Renal cortical epithelial cell (primary cell): ENCODE results near the gene MECP2. TPM values are rescaled to one million over a fixed set of nuclear protein-coding genes. Genes with fewer than 3 reads are reported as not detected.
A peak's percentile ranks its signal among the peaks of the same experiment; 100 is the strongest.

Experiments
- DNase-seq: peaks from one replicate; pipeline ENCODE4 v3.0.0-alpha.2; 2011; ENCODE audit warnings: low read depth
- total RNA-seq: library from RNA; depleted of rRNA; stranded (reverse); fragments of >200 nt; gene quantifications from 2 replicates; pipeline ENCODE4 v1.2.3, GENCODE V29; 2014

Gene MECP2
- total RNA-seq, 1 donor from 2014 or later: 32.1 TPM

GRCh38 chrX:154115750-154116149, 18.2 kb upstream of the MECP2 start:
- no peak for DNase-seq

DNA sequence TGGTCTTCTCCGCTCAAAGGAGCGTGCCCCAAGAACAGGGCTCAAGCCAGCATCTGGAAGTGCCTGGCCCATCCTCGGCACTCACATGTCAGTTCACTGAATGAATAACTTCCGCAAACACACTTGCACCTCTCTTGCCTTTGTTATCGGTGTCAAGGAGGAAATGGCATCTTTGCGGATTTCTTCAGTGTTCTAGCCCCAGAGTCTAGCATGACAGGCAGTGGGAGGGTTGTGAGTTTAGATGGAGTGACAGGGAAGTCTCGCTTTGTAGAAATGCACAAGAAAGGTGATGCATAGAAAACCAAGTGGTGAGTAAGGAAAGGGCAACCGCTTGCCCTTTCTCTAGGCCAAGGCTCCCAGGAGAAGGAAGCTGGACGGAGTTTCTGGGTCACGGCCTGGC, 17.6 kb upstream of the MECP2 start:
- DNase-seq: no peak

GRCh38 chrX:154114652-154115051, 17.1 kb upstream of the MECP2 start:
- DNase-seq: no peak

GRCh38 chrX:154113729-154114128, 16.2 kb upstream of the MECP2 start:
- DNase-seq: peak; percentile 7

DNA sequence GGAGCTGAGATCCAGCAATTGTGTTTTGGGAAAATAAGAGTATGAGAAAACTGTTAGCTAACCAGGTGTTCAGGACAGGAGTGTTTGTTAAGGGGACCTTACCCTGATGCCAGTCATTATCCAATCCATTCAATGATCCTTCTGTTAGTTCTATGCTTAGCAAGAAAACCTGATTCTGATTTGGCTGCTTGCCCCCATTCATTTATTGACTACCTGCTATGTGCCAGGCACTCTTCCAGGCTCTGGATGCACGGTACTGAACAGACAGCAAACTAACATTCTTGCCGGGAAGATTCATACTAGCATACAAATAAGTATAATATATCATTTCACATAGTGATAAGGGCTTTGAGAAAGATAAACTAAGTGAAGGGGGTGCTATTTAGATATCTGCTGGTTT, 1.0 kb upstream of the MECP2 start:
- no peak for DNase-seq

DNA sequence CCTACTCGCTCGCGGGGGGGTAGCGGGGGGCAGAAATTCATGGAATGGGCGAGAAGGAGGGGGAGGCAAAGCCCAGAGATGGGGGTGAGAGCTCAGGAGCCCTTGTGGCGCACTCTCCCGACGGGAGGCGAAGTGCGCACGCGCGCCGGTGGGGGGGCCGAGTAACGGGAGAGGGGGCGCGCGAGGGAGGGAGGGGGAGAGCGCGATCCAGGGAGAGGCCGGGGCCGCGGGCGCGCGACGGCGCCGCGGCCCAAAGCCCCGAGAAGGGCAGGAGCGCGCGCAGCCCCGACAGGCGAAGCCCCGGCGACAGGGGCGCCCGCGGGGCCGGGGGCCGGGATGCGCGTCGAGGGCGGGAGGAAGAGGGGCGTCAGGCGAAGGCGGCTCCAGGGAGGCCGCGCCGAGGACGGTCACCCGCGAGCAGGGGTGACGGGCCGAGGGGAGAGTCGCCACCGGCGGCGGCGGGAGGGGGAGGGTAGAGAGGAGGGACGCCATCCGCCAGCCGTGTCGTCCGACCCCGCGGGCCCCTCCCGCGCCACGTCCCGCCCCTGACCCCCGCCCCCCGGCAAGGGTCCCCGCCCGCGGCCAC, 421 bp downstream of the MECP2 start:
- peak; percentile 6 for DNase-seq

GRCh38 chrX:154096140-154097002, 1.1 kb downstream of the MECP2 start:
- peak; percentile 2 for DNase-seq

GRCh38 chrX:154094833-154095232, 2.7 kb downstream of the MECP2 start:
- no peak for DNase-seq

DNA sequence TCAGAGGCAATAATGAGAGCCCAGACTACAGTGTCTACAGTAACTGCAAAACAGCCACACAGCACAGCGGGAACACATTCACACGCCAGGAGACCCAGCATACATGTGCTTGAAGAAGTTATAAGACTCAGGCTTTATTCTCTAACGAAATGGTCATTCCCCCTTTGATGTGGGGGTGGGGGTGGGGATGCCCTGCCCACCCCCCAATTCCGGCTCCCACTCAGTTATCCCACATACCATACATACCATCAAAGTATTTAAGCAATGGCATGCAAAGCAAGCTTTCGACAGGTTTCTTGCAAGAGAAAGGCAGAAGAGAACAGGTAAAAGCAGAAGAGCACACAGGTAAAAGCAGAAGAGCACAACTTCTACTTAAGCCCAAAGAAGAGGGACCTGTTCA, 3.6 kb downstream of the MECP2 start:
- no peak for DNase-seq

DNA sequence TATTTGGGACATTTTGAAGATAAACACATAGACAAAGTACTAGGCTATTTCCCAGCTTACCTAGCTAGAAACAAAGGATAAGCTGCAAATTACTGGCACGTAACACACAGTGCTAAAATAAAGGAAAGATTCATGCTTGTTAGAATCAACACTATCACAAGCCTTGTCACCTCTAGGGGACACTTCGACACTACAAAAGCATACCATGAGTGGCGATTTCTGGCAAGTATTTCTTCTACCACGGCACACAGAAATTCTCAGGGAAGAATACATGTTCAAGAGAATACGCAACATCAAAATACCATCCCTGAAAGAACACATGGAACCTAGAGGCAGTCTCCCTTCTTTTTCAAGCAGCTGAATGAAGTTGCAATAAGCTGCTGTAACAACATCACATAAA, 5.1 kb downstream of the MECP2 start:
- DNase-seq: no peak

DNA sequence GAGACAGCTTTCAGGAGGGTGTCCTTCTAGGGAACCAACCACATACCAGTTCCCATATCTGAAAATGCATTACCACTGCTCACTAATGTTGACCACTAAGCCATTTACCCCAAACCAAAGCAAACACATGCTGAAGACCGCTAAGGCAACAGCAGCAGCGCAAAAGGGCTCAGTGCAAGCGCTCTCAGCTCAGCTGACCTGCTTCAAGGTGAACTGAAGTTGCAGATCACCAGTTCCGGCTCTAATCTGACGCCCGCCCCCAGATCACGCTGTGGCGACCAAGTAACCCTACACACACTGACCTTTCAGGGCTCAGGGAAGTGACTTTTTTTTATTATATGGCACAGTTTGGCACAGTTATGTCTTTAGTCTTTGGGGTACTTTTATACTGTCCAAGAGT, 5.8 kb downstream of the MECP2 start:
- DNase-seq: no peak

GRCh38 chrX:154090731-154091130, 6.8 kb downstream of the MECP2 start:
- DNase-seq: no peak

DNA sequence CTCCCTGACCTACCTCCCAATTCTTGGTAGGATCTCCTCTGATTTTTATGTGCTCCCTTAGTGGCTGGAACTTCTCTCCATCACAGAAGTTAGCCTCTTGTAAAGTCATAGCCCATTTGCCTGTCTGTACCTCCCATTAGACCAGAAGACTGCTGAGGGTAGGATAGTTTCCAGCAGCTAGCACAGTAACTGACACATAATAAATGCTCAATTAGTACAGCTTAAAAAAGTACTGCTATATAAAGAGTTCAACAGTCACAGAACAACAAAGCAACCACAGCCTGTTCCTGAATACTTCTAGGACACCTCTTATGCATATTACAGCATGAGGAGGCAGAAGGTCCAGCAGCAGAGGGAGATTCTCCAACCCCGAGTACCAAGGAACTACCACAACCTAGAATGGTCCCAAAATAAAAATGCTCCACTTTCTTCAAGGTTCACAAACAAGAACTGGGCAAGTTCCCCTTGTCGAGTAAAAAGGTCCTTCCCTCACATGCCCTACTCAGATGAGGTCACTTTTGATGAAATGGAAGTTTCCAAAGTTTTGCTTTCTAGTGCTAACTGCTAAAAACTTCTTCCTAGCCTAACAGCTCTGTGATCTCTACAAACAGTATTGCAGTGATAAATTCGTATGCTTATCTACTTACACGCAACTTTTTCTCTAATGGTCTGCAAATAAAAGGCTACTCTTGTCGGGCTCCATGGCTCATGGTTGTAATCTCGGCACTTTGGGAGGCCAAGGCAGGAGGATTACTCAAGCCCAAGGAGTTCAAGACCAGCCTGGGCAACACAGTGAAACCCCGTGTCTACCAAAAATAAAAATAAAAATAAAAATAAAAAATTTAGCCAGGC, 12.8 kb downstream of the MECP2 start:
- no peak for DNase-seq

GRCh38 chrX:154083126-154083517, 14.4 kb downstream of the MECP2 start:
- DNase-seq: no peak

GRCh38 chrX:154082396-154083125, 15.0 kb downstream of the MECP2 start:
- peak; percentile 51 for DNase-seq

DNA sequence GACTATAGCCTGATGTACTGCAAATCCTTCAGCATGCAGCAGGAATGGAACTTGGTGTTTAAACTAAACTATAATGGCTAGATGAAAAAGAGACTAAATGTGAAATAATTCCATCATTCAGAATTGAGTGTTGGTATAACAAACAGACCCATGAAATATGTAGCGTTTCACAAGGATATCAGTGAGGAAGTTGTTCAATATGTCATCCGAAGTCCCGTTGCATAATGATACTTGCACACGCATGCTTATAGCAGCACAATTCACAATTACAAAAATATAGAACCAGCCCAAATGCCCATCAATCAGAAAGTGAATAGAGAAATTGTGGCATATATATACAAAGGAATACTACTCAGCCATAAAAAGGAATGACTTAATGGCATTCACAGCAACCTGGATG, 20.4 kb downstream of the MECP2 start:
- DNase-seq: no peak

DNA sequence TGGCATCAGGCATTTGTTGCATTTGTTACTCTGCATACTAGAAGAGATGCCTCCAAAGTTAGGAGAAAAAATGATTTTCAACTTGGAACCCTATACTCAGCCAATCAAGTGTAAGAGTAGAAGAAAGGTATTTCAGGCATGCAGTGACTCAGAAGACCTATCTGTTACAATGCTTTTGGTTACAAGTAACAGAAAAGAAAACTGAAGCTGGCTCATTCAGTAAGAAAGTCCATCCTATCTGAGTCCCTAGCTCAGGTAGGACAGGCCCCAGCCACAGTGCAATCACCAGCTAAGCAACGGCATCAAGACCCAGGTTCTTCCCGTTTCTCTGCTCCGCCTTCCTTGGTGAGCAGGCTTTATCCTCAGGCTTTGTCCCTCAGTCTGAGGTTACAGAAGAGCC, 23.3 kb downstream of the MECP2 start:
- peak; percentile 80 for DNase-seq

DNA sequence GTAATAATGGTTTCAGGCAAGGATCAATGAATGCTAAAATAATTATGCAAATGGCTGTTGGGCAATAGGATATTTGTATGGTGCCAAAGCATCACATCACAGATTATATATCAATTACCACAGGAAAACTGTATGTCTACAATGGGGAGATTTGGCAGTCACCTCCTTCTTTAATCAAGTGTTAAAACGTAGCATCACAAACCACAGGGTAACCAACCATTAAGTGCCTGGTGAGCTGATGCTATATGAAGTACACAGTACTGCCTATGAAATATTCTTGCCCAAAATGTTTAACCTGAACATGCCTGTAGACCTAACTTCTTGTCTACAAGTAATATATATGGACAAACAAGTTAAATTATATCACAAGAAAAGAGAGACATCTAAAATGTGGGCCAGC, 25.3 kb downstream of the MECP2 start:
- no peak for DNase-seq

DNA sequence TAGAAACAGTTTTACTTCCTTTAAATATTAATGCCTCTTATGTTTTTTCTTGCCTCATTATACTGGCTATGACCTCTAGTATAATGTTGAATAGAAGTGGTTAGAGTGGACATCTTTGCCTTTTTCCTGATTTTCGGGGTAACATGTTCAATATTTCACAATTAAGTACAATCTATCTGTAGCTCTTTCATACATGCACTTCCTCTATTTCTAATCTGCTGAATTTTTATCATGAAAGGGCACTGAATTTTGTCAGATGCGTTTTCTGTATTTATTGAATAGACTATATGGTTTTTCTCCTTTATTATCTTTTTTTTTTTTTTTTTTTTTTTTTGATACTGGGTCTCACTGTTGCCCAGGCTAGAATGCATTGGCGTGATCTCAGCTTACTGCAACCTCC, 29.0 kb downstream of the MECP2 start:
- DNase-seq: no peak

DNA sequence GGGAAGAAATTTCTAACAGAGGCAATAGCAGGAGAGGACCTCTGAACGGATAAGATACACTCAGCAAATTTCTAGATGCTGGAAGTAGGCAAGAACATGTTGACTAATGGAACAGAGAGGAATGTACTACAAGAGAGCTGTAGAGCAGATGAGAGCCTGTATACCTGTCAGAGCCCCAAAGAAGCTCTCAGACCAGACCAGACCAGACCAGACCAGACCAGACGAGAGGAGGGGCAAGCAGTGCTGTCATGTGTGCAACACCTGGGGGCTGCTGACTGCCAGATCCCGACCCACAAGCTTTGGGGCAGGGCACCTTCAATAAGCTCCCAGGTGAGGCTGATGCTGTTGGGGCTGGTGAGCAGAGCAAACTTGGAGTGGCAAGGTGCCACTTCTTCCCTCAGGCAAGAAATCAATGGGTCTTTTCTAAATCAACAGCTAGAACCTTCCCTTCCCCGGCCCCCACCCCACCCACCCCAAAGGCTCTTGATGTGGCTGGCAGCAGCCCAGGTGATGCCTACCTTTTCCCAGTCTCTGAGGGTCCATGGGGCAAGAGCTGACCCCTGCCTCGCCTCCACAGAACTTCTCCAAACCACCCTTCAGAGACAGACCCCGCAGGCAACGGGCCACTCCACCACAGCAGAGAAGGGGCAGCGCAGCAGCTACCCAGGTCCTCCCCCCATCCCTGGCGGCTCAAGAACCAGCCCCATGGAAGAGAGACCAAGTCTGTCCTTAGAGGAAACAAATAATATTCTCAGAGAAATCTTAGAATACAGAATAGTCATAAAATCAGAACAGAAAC, 32.7 kb downstream of the MECP2 start:
- no peak for DNase-seq

DNA sequence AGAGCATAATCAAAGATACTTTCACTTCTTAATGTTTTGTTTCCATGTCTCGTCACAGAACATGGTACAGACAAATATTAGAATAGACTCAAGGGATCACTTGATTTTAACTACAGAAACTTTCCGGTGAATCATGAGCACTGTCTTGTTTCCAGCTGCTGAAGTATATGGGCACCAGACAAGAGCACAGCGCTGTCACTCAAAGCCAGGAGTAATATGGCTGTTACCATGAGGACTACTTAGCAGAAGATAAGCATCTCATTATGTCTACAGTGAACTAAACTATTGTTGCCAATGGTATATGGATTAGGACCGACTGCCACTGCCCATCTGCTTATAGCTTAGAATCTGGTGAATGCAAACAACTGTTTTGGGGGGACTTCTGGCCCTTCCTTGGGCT, 34.3 kb downstream of the MECP2 start:
- no peak for DNase-seq
